Kidney (tissue), 14 donors: ENCODE results near the gene NFE2L2. TPM values are rescaled to one million over a fixed set of nuclear protein-coding genes. Genes with fewer than 3 reads are reported as not detected.
"Not testable (repeated sequence)": the region's sequence is repeated elsewhere in the genome, so short reads cannot be mapped to it uniquely, and the experiment has no call there.

Source experiments
- DNase-seq, 5 donors: peaks; one replicate each; pipeline ENCODE4 v3.0.0-alpha.2; 2013 to 2020
- FAIRE-seq: peaks from 2 replicates; lab custom pipeline; 2012; peaks lifted over from hg19 to GRCh38; lab: Jason Lieb, UNC
- H3K27ac ChIP-seq, 2 donors: one replicate each; pipeline ENCODE4 v1.7.0; 2013; ENCODE audit warnings: low read depth in 2 of 2, low read length in 2 of 2, inconsistent platforms in 1 of 2
- H3K27me3 ChIP-seq: one replicate; pipeline ENCODE4 v1.7.1; 2013; ENCODE audit warnings: low read length, inconsistent platforms; ENCODE audit not compliant: control insufficient read depth, insufficient read depth
- H3K36me3 ChIP-seq, 3 donors: one replicate each; pipeline versions ENCODE4 v1.7.0 to v1.7.1; 2013; ENCODE audit warnings: low read length in 3 of 3, control low read depth in 1 of 3, inconsistent platforms in 1 of 3; ENCODE audit not compliant: insufficient read depth in 3 of 3, control insufficient read depth in 2 of 3
- H3K4me1 ChIP-seq, 3 donors: one replicate each; pipeline versions ENCODE4 v1.7.0 to v1.7.1; 2013; ENCODE audit warnings: low read length in 3 of 3, inconsistent platforms in 1 of 3, low read depth in 1 of 3; ENCODE audit not compliant: control insufficient read depth in 2 of 3, insufficient read depth in 2 of 3
- H3K4me3 ChIP-seq, 3 donors: one replicate each; pipeline versions ENCODE4 v1.7.0 to v1.8.1; 2013; ENCODE audit warnings: low read length in 3 of 3, control low read depth in 1 of 3, inconsistent platforms in 1 of 3
- H3K9ac ChIP-seq, 3 donors: one replicate each; pipeline versions ENCODE4 v1.7.0 to v1.7.1; 2013; ENCODE audit warnings: low read length in 3 of 3, control low read depth in 1 of 3, inconsistent platforms in 1 of 3
- H3K9me3 ChIP-seq, 3 donors: one replicate each; pipeline versions ENCODE4 v1.7.0 to v1.7.1; 2013; ENCODE audit warnings: low read length in 3 of 3, control low read depth in 1 of 3, inconsistent platforms in 1 of 3; ENCODE audit not compliant: control insufficient read depth in 2 of 3, insufficient read depth in 1 of 3
- CTCF ChIP-seq: IDR thresholded peaks from 3 replicates; pipeline ENCODE4 v1.5.1; 2012; ENCODE audit warnings: mild to moderate bottlenecking, moderate library complexity, borderline replicate concordance; ENCODE audit not compliant: insufficient read depth; ENCODE audit errors: extremely low read depth
- intact Hi-C: fragments of 100-400 bp; cut with DNase I; formaldehyde crosslinking; loops from one replicate; pipeline ENCODE4 v1.11.1; 2022
- polyA plus RNA-seq: library from polyadenylated mRNA; stranded (reverse); fragments of 350-450 nt; fragmentation: Illumina TruSeq; extraction: RNeasy Lipid Tissue Mini Kit (QIAGEN cat#74804); gene quantifications from one replicate; pipeline ENCODE4 v1.2.3, GENCODE V29; 2014; ENCODE audit warnings: low read depth, low replicate concordance; ENCODE audit not compliant: insufficient read depth
- total RNA-seq: library from RNA; stranded (reverse); fragmentation: NEBNext Ultra II Directional; extraction: Animal tissue kit (Norgen Biotek cat#: 25700); gene quantifications from one replicate; pipeline ENCODE4 v1.2.1, GENCODE V29; 2021
- donor health status: control.
- donor health status: control.
- donor health status: control.
- donor health status: control.
- donor health status: control.
- donor health status: DM: yes; HTN: yes; CAD: no.
- donor health status: Normal renal cell carcinoma (clear cell type).

NFE2L2 gene
- total and polyA plus RNA-seq, 2 donors from 2014 or later, result 105 to 149 TPM

- no peak for FAIRE-seq
- no peak for DNase-seq
- H3K27ac ChIP-seq, result peak overlapping the region; percentile 28 to 49
- H3K36me3 ChIP-seq, result peaks cover 0 to under 1% (median 0%) of the 10 kb centered on the region in 3 donors
- peaks cover 0 to 4% (median 2%) of the 10 kb centered on the region in 3 donors for H3K4me1 ChIP-seq
- H3K9me3 ChIP-seq, result no peaks in the 10 kb centered on the region
- H3K4me3 ChIP-seq, result peak overlapping the region in 2 of 3 donors; percentile 5 to 46
- no peaks in the 10 kb centered on the region for H3K27me3 ChIP-seq
- H3K9ac ChIP-seq, result peak overlapping the region in 1 of 3 donors; percentile 46
- TF ChIP-seq CTCF, result no peak
- intact Hi-C loops, result no loop called here
Measured at GRCh38 chr2:177313162-177313781, 48.7 kb upstream of the NFE2L2 start.

GRCh38 chr2:177312562-177312961 is 48.0 kb upstream of the NFE2L2 start:
- FAIRE-seq, result no peak
- Histone ChIP-seq H3K36me3 (peaks cover 0 to 5% (median 0%) of the 10 kb centered on the region in 3 donors), H3K9me3 (no peaks in the 10 kb centered on the region), H3K4me3 (peak overlapping the region in 2 of 3 donors; percentile 5 to 46), H3K27ac (peak overlapping the region in 1 of 2 donors; percentile 49), H3K9ac (no peak overlapping the region), H3K27me3 (no peaks in the 10 kb centered on the region), H3K4me1 (peaks cover 0 to 2% (median 0%) of the 10 kb centered on the region in 3 donors)
- intact Hi-C loops, result no loop called here
- no peak for TF ChIP-seq CTCF
- no peak for DNase-seq

GRCh38 chr2:177309672-177310309 is 45.3 kb upstream of the NFE2L2 start:
- not testable (repeated sequence) for H3K36me3 ChIP-seq

GRCh38 chr2:177306550-177306949 is 42.0 kb upstream of the NFE2L2 start:
- TF ChIP-seq CTCF, result no peak
- DNase-seq, result no peak
- Histone ChIP-seq H3K9ac (no peak overlapping the region), H3K4me1 (no peaks in the 10 kb centered on the region), H3K27ac (no peak overlapping the region), H3K4me3 (no peak overlapping the region), H3K9me3 (no peaks in the 10 kb centered on the region), H3K36me3 (peaks cover 0 to 5% (median 0%) of the 10 kb centered on the region in 3 donors), H3K27me3 (no peaks in the 10 kb centered on the region)
- no peak for FAIRE-seq
- intact Hi-C loops, result no loop called here

More at GRCh38 chr2:177309672-177310309, 45.3 kb upstream of the NFE2L2 start:
- FAIRE-seq, DNase-seq, H3K9ac ChIP-seq, H3K9me3 ChIP-seq, H3K4me3 ChIP-seq, H3K27me3 ChIP-seq, H3K4me1 ChIP-seq, intact Hi-C loops: not testable (repeated sequence)
- peak overlapping the region in 1 of 2 donors; percentile 7 for H3K27ac ChIP-seq
